HG03095 (cell line): Measurements from ENCODE around the gene GOLGA2.
"Not testable (repeated sequence)": the region's sequence is repeated elsewhere in the genome, so short reads cannot be mapped to it uniquely, and the experiment has no call there.

ENCODE experiments used
- ATAC-seq: cut with Tn5 transposase; IDR thresholded peaks from one replicate; pipeline ENCODE4 v1.9.1; 2021; ENCODE audit warnings: moderate library complexity; ENCODE audit not compliant: unreplicated experiment

Gene GOLGA2

DNA sequence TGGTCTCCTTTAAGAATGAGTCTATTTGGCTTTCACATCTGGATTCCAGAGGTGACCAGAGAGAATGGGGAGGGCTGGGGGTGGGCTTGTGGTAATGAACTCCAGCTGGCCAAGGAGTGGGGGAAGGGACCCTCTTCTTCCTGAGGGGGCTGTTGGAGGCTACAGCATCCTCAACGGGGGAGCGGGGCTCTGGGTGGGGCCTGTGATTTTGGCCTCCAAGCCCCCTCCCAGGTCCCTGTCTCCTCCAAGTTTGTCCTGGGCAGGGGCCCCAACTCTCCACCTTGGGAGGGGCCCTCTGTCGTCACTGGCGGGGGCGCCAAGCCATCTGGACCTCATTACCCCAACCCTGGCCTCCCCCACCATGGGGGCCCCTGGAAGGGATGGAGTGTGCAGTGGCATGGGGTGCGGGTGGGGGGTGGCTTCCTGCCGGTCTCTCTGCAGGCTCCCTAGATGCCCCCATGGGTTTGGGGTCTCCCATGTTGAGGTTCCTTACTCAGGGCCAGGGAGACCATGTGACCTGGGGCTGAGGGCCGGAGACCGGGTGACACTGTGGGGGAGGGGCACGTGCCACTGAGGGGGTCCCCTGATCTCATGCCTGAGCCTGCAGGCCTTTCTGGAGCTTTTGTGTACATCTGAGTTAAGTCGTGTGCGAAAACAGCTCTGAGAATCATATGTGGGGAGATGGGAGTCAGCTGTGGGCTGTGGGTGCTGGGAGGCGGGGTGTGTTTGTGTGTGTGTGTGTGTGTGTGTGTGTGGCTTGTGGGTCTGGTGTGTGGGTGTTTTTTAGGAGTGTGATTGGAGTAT, 32.4 kb downstream of the GOLGA2 start:
- no peak for ATAC-seq

DNA sequence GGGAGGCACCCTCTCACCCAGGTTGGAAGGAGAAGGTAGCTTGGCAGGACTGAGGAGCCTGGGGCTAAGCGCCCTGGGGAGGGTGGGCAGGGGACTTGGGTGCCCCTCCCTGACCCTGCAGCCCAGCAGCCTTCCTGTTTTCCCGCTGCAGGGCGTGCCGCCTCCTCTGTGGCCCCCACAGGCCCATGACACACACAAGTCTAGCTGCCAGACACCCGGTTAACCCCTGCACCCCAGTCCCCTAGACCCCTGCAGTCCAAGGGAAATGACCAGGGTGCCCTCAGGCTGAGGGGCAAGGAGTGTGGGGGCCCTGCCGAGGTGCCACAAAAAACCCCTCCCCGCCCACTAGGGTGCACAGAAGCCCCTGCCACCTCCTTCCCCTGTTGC, 33.0 kb downstream of the GOLGA2 start:
- ATAC-seq = no peak

DNA sequence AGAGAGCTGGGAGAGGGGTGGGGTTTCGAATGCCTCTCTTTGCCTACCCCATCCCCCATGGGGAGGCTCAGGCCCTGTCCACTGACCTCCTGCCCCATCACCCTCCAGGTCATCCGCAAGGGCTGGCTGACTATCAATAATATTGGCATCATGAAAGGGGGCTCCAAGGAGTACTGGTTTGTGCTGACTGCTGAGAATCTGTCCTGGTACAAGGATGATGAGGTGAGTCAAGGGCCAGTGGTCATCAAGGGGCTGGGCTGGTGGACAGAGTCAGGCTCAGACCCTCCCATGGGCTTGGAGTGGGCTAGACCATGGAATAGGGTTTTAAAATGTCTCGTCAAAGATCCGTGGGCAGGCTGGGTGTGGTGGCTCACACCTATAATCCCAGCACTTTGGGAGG, 33.7 kb downstream of the GOLGA2 start:
- ATAC-seq = no peak

DNA sequence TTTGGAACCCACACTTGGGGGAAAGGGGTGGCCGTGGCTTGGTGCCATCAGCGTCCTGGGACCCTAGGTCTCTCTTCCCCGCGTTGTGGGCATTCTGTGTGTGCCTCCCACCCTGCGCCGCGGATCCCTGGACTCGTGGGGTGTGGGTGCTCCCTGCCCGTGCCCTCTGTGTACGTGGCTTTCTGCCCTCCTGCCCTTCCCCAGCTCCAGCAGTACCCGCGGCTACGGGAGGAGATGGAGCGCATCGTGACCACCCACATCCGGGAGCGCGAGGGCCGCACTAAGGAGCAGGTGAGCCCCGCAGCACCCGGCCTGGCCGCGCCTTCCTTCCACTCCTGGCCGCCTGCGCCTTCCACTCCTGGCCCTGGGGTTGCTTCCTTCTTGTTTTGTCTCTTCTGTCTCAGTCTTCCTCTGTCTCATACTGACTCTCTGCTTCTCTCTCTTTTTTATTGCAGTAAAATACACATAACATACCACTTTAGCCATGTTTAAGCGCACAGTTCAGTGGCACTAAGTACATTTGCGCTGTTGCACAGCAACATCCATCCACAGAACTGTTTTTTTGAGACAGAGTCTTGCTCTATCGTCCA, 41.9 kb downstream of the GOLGA2 start:
- ATAC-seq = no peak

DNA sequence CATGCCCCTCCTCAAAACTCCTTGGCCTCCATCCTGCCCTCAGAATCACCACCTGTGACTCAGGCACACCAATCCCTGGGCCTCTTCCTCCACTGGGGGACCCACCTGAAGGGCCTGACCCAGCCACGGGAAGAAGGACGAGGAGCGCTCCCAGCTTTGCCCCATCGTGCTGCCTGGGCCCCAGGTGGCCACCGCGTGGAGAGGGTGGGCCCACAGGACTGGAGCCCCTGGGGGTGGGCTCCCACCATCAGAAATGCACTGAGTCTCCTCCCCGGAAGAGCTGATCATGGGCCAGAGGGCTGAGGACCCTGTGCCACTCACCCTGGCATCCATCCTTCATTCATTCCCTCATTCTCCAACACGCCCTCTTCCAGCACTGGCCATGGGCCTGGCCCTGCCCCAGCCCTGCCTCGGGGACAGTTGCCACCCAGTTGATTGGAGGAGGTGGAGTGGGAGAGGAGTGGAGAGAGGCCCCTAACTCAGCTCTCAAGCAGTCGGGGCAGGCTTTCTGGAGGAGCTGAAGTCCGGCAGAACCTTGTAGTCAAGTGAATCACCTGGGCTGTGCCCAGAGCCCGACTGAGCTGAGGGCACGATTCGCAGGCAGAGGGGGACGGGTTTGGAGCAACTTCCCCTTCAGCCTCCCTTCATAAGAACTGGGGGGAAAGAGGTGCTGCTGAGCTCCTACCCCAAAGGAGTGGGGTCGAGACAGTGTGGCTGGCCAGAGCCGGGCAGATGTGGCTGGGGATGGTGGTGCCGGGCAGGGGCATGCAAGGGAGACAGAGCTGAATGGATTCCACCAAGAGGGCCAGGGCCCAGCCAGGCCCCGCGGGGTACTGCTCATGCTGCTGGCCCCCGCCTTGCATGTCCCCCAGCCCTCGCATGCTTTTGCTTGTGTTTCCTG, 43.0 kb downstream of the GOLGA2 start:
- ATAC-seq = no peak

DNA sequence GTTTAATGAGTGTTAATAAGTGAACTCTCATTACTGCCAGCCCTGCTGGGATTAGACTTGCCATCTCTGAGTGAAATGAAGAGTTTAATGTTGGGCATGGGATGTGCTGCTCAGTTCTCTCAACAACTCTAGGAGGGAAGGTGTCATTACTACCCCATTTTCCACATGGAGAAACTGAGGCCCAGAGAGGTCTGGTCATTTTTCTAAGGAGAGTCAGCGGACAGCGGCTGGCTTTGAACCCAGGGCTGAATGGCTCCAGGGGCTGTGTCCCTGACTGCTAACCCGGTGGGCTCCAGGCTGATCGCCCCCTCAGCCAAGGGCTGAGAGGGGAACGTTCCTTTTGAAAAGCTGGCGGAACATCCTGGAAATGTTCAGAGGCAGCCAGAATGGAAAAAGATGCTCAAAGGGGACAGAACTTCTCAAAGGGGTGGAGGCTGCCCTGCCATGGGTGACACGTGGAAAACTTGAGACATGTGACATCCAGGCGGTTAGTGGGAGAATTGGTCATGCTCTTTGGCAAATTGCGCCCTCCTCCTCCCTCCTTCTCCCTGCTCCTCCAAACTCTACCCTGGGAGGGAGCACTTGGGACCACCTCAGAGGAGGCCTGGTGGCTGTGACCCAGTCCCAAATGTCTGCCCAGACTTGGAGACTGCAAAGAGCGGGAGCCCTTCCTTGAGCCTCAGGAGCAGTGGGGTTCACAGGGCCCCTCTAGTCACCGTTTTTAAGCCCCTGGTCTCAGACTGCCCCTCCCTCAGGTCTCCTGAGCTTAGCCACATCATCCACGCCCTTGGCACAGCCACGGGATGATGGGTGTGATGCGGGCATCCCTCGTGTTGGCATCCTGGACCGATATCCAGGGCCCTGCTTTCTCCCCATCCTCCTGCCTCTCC, 43.9 kb downstream of the GOLGA2 start:
- no peak for ATAC-seq

DNA sequence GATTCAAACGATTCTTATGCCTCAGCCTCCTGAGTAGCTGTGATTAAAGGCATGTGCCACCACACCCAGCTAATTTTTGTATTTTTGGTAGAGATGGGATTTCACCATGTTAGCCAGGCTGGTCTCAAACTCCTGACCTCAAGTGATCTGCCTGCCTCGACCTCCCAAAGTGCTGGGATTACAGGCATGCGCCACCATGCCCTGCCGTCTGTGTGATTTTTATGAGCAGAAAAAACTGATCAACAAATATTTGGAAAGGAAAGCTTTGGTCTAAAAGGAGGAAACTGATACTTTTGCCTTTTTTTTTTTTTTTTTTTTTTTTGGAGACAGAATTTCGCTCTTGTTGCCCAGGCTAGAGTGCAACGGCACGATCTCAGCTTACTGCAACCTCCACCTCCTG, 44.9 kb downstream of the GOLGA2 start:
- ATAC-seq = not testable (repeated sequence)

DNA sequence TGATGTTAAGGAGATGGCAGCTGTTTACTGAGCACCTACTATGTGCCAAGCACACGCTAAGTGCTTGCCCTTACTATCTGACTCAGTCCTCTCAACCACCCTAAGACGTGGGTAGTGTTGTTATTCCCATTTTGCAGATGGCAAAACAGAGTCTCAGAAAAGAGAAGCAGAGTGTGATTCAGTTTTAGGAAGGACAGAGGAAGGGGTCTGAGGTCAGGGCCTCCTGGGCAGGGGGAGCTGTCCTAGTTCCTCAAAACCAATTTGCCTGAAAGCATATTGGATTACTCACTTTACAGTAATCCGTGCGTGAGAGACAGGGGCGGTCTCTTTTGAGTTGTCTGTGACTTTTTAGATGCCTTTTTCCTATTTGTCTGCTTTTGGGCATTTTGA, 49.4 kb downstream of the GOLGA2 start:
- ATAC-seq = no peak

DNA sequence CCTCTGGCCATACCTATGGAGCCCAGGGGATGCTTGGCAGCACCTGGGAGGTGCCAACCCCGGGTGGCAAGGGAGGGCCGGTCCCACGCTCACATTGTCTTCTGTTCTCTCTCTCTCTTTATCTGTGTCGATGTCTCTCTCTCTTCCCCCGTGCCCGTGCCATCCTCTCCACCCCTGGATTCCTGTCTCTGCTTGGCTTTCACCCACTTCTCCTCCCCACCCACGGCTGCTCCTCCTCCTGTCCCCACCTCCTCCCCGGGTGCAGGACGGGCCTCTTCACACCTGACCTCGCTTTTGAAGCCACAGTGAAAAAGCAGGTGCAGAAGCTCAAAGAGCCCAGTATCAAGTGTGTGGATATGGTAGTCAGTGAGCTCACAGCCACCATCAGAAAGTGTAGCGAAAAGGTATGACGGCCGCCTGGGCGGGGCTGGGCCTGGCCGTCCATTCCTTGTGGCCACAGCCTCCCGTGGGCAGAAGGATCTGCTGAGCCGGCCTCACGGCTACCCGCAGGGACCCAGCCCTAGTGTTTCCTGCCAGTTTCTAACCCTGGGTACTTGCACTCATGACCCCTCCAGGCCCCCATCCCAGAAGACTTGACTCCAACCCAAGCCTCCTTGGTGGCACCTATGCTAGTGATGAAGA, 49.9 kb downstream of the GOLGA2 start:
- no peak for ATAC-seq

DNA sequence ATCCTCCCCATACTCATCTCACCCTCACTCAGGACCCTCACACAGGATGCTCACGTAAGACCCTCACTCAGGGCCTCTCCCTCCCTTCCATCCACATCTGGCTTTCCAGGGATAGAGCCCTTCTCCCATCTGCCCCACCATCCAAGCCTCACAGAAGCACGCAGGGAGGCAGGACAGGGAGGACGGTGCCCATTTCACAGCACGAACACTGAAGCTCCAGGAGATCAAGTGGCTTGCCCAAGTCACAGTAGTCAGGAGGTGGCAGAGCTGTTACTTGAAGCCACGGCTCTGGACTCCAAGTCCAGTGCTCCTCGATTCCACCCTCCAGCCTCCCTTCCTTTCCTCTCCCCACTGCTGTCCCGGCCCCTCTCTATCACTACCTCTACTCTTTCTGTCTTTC, 50.9 kb downstream of the GOLGA2 start:
- no peak for ATAC-seq

DNA sequence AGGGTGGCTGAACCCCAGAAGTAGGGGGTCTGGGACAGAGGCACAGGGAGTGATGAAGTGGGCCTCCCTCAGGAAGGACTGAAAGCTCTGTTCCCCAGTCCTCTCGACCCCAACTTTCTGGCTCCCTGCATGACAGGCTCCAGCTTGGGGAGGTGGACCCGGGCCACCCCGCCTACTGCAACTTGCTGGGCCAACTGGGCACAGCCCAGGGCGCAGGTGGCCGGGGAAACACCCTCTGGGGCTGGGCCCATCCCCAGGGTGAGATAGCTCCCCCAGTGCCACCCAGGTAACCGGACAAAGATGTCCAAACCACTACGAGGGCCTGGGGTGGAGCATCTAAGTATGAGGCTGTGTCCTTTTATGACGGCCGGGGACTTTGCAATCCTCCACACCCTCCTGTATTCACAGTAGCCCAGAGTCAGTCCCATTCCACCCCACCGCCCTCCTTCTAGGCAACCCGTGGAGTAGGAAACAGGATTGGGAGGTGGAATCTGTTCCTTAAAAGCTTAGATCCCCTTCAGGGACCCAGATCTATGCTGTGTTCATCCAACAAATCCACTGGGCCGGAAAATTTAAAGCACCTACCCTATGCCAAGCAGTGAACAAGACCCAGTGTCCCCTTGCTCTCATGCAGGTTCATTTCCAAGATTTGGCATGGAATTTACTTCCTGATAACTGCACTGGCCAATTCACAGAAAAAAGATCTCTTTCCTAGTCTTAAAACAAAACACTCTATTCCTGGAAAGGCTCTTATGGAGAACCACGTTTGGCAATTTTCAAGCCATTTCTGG, 52.7 kb downstream of the GOLGA2 start:
- no peak for ATAC-seq

DNA sequence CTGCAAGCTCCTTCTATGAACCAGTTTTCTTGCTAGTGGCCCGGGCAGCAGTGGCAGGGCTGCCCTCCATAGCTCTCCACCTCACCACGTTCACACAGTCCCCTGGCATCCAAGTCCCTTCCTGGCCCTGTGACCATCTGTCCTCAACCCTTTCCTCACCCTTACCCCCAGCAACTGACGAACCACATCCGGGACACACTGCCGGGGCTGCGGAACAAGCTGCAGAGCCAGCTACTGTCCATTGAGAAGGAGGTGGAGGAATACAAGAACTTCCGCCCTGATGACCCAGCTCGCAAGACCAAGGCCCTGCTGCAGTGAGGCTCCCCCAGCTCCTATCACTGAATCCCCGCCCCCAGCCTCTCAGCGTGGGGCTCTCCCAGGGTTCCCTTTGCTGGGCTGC, 53.8 kb downstream of the GOLGA2 start:
- no peak for ATAC-seq

DNA sequence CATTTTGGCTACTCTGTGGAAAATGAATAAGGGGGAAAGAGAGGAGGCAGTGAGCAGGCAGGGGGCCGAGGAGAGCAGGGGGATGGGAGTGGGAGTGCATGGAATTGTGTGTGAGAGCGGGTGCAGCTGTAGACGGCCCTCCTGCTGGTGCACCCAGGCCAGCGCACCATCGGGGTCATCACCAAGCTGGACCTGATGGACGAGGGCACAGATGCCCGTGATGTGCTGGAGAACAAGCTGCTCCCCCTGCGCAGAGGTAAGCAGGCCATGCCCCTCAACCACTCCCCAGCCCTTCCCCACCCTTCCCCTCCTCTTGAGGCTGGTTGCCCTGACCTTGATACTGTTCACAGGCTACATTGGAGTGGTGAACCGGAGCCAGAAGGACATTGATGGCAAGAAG, 56.0 kb downstream of the GOLGA2 start:
- no peak for ATAC-seq

DNA sequence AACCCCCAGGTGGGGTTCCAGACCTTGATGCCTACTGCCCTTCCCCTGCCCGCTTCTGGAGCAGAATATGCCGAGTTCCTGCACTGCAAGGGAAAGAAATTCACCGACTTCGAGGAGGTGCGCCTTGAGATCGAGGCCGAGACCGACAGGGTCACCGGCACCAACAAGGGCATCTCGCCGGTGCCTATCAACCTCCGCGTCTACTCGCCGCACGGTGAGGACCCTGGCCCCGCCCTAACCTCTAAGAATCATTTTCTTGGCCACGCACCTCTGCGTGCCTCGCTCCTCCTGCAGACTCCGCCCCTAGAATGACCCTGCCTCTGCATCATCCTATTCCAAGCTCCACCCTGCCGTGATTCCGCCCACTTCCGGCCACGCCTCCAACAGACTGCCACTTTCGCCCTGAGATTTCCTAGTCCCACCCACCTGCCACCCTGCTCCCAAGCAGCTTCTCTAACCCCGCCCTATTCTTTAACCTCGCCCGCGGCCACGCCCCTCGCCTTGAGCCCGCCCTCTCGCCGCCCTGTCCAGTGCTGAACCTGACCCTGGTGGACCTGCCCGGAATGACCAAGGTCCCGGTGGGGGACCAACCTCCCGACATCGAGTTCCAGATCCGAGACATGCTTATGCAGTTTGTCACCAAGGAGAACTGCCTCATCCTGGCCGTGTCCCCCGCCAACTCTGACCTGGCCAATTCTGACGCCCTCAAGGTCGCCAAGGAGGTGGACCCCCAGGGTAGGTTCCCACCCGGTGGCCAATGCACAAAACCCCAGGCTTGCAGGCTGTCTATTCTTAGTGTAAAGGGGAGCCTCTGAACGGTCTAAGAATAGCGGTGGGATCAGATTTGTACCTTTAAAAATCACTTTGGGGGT, 57.1 kb downstream of the GOLGA2 start:
- ATAC-seq = peak; percentile 89

DNA sequence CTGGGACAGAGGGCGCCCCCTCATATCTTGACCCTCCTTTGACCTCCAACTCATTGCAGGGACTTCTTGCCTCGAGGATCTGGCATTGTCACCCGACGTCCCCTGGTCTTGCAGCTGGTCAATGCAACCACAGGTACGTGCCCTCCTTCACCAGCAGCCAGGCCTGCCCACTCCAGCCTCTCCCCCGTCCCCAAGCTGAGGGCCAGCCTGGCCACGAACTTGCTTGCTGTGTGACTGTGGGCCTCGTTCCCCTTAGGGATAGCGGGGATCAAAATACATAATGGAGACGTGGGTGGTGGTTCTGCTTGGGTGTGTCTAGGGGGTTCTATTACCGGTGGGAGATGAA, 57.7 kb downstream of the GOLGA2 start:
- no peak for ATAC-seq

DNA sequence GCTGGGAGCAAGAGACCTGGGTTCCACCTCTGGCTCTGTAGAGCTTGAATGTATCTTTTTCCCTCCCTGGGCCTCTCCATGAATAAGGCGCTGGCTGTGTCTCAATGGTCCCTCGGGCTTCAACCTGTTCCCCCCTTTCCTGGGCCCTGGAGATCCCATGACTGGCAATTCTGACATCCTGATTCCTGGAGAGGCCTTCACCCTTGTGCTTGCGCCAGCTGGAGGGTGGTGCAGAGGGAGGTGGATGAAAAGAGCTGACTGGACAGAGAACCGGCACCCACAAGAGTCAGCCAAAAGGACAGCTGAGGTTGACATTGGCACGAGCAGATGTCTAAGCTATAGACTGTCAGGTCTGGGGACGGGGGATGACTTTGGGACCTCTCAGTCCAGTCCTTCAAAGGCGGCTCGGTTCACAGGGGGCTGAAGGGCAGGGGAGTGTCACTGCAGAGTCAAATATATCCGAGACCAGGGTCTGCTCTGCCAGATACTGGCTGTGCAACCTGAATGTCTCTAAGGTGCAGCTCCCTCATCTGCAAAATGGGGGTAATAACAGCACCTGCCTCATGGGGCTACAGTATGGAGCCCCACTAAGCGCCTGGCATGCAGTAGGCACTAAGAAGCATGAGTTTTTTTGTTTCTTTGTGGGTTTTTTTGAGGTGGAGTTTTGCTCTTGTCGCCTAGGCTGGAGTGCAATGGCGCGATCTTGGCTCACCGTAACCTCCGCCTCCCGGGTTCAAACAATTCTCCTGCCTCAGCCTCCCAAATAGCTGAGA, 58.8 kb downstream of the GOLGA2 start:
- ATAC-seq = no peak

DNA sequence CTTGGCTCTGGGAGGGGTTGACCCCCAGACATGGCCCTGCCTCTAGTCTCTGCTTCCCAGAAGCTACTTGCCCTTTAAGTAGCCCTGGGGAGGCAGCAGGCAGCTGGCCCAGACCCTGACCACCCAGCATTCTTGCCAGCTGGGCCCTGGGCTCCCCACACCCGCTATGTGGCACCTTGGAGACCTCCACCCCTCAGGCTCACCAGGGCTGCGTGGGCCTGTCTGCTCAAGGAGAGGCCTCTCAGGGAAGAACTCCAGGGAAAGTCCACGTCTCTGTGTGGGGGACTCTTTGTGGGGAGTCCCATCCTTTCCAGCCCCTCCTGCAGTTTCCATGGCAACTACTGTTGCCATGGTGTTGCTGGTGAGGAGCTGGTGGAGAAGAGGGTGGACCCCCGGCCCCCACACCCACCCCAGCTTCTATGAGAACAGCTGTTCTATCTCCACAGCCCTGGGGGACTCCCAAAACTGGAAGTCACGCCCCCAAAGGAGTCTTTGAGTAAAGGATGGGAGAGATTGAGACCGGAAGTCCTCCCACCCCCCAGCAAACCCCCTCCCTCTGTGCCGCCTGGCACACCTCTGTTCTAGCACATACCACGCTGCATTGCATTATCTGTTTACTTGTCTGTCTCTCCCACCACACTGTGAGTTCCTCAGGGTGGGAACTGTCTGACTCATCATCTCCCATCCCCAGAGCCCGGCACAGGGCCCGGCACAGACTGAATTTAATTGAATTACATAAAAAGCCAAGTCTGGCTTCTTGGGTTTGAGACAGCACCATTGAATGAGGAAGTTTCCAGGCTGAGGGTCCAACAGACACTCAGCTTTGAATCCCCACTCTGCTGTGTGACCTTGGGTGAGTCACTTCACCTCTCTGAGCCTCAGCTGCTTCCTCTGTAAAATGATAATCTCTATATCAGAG, 60.1 kb downstream of the GOLGA2 start:
- ATAC-seq = no peak
